HFFc6 (cell line): ENCODE measurements around the gene AZIN2. TPM values are rescaled to one million over a fixed set of nuclear protein-coding genes. Genes with fewer than 3 reads are reported as not detected.

Source experiments
- DNase-seq: peaks from one replicate; pipeline ENCODE4 v3.0.0-alpha.2; 2018
- H3K27ac Mint-ChIP-seq: 2 replicates; pipeline ENCODE4 v1.8.0; 2020; ENCODE audit warnings: mild to moderate bottlenecking, mixed read lengths
- H3K27me3 Mint-ChIP-seq: 2 replicates; pipeline ENCODE4 v1.8.0; 2021; ENCODE audit warnings: mild to moderate bottlenecking, moderate library complexity, mixed read lengths; ENCODE audit not compliant: insufficient read depth
- H3K36me3 Mint-ChIP-seq: 2 replicates; pipeline ENCODE4 v1.8.0; 2021; ENCODE audit warnings: low read depth, mixed read lengths
- H3K4me1 Mint-ChIP-seq: 2 replicates; pipeline ENCODE4 v1.8.0; 2020; ENCODE audit warnings: low read depth, mixed read lengths
- H3K4me3 Mint-ChIP-seq: 2 replicates; pipeline ENCODE4 v1.8.0; 2020; ENCODE audit warnings: mild to moderate bottlenecking, moderate library complexity, mixed read lengths
- H3K9me3 Mint-ChIP-seq: 2 replicates; pipeline ENCODE4 v1.8.0; 2020; ENCODE audit warnings: mild to moderate bottlenecking, mixed read lengths
- total RNA-seq, 6 experiments: library from RNA; stranded (reverse); fragmentation: NEBNext Ultra II Directional; extraction: Animal tissue kit (Norgen Biotek cat#: 25700); gene quantifications; 2 replicates in 1 of 6; 3 replicates in 5 of 6; pipeline ENCODE4 v1.2.3, GENCODE V29; 2021
- TF ChIP-seq, protein P1 (sequence below): fragments of 200-600 bp; sonication (generic); IDR thresholded peaks from 2 replicates; pipeline ENCODE4 v1.5.0; 2021; ENCODE audit warnings: antibody characterized with exemption, mild to moderate bottlenecking

Gene AZIN2
- total RNA-seq, 6 experiments from 2014 or later = 2.4 to 3.7 (median 3.1) TPM

DNA sequence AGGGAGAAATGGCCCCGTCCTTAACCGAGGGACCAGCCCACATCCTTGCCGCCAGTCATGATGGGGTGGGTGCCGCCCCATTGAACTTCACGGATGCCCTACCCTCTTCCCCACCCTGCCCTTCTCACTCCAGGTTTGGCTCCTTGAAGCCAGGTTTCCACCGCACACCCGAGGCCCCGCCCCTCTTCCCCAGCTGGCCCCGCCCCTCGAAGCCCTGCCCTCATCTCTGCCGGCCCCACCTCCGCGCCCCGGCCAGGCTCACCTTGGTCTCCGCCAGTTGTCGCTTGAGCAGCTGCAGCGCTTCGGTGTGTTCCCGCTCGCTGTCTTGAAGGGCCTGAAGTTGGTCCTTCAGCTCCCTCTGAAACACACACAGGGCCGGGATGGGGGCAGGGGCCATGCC is 84.3 kb downstream of the AZIN2 start:
- Mint-ChIP-seq H3K36me3 (peaks cover 16% of the 10 kb centered on the region), H3K27ac (no peak overlapping the region), H3K9me3 (peaks cover 5% of the 10 kb centered on the region), H3K4me3 (no peak overlapping the region), H3K27me3 (no peaks in the 10 kb centered on the region; the same call in 1 of the 2 replicates), H3K4me1 (peaks cover 51% of the 10 kb centered on the region)
- TF ChIP-seq, protein P1, sequence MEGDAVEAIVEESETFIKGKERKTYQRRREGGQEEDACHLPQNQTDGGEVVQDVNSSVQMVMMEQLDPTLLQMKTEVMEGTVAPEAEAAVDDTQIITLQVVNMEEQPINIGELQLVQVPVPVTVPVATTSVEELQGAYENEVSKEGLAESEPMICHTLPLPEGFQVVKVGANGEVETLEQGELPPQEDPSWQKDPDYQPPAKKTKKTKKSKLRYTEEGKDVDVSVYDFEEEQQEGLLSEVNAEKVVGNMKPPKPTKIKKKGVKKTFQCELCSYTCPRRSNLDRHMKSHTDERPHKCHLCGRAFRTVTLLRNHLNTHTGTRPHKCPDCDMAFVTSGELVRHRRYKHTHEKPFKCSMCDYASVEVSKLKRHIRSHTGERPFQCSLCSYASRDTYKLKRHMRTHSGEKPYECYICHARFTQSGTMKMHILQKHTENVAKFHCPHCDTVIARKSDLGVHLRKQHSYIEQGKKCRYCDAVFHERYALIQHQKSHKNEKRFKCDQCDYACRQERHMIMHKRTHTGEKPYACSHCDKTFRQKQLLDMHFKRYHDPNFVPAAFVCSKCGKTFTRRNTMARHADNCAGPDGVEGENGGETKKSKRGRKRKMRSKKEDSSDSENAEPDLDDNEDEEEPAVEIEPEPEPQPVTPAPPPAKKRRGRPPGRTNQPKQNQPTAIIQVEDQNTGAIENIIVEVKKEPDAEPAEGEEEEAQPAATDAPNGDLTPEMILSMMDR = no peak
- no peak for DNase-seq

DNA sequence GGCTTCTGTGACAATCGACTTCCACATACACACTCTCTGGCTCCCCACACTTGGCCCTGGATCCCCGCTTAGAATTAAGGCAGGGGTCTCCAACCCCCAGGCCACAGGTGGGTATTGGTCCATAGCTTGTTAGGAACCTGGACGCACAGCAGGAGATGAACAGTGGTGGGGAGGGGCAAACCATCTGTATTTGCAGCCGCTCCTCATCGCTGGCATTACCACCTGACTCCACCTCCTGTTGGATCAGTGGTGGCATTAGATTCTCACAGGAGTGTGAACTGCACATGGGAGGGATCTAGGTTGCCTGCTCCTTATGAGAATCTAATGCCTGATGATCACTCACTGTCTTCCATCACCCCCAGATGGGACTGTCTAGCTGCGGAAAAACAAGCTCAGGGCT is 84.9 kb downstream of the AZIN2 start:
- H3K9me3 Mint-ChIP-seq = peaks cover 5% of the 10 kb centered on the region
- no peaks in the 10 kb centered on the region; the same call in 1 of the 2 replicates for H3K27me3 Mint-ChIP-seq
- TF ChIP-seq, protein P1 = no peak
- peaks cover 16% of the 10 kb centered on the region for H3K36me3 Mint-ChIP-seq
- H3K4me1 Mint-ChIP-seq = peaks cover 57% of the 10 kb centered on the region
- no peak for DNase-seq
- H3K27ac Mint-ChIP-seq = no peak overlapping the region
- H3K4me3 Mint-ChIP-seq = no peak overlapping the region

DNA sequence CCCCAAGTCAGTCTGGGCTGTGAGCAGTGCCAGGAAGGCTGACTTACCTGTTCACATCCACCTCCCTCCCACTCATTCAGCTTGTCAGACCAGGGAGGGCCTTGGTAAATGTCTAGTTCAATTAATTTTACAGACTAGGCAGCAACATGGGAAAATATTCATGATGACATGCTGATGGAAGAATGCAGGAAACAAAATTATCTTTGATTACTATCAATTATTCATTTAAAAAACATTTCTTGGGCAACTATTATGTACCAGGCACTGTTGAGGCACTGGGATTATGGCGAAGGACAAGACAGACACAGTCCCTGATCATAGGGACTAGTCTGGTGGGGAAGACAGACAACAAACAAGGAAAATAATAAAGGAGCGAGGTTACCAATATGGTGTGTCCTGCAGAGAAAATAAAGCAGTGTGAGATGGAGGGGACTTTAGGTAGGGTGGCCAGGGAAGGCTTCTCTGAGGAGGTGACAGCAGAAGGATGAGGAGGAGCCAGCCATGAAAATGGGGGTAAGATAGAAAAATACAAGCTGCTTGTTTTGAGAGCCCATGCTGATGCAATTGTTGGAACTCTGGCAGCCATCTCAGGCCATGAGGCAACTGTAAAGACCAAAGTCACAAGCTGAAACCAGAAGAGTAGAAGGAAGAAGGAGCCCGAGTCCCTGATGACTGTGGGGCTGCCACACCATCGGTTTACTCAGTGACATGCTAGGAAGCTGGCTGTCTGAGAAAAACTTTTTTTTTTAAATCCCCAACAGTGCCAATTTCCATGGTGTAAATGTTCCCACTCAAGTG is 86.9 kb downstream of the AZIN2 start:
- H3K4me1 Mint-ChIP-seq = peaks cover 59% of the 10 kb centered on the region

DNA sequence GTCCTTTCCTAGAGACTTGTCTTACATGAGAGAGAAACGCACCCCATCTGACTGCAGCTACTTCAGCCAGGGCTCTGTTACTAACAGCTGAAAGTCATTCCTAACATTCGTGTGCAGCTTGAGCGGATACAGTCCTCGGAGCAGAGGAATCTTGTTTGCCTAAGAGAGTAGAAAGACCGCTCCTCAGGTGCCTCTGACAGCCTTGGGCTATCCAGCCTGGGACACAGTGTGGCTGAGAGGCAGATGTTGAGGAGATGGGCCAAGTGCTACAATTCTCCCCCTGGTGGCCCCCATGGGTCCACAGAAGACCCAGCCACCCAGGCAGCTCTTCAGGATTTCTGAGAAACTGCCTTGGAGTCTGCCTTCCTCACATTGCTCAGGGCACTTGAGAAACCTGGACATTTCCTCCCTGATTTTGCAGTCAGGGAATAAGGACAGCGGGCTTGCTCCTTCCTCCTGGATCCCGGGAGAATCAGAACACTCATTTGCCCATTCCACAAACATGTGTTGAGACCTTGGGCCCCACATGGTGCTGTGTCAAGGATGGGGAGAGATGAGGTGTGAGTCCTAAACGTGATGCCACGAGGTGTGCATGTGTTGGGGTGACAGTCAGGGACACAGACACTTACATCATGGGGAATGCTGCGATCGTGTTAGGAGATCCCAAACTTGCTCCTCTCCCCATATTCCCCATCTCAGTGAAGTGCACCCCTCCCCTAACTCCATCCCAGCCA is 87.8 kb downstream of the AZIN2 start:
- DNase-seq = no peak
- Mint-ChIP-seq H3K4me3 (no peak overlapping the region; the same call in 1 of the 2 replicates), H3K27me3 (peaks cover 2% of the 10 kb centered on the region), H3K4me1 (peaks cover 51% of the 10 kb centered on the region), H3K9me3 (peaks cover 5% of the 10 kb centered on the region), H3K36me3 (peaks cover 13% of the 10 kb centered on the region), H3K27ac (peak overlapping the region; percentile 31; the same call in 1 of the 2 replicates)
- TF ChIP-seq, protein P1 = 0 out of 2 replicates have a peak, but pooled peaks have one; percentile 5

More for the DNA sequence above, 86.9 kb downstream of the AZIN2 start:
- H3K27ac Mint-ChIP-seq = peak overlapping the region; percentile 52; the same call in 1 of the 2 replicates
- H3K4me3 Mint-ChIP-seq = 0 out of 2 replicates have a peak overlapping the region, but pooled peaks have one; percentile 3
- H3K36me3 Mint-ChIP-seq = peaks cover 16% of the 10 kb centered on the region
- H3K9me3 Mint-ChIP-seq = peaks cover 5% of the 10 kb centered on the region
- H3K27me3 Mint-ChIP-seq = peaks cover 2% of the 10 kb centered on the region
- TF ChIP-seq, protein P1 = no peak
- no peak for DNase-seq

DNA sequence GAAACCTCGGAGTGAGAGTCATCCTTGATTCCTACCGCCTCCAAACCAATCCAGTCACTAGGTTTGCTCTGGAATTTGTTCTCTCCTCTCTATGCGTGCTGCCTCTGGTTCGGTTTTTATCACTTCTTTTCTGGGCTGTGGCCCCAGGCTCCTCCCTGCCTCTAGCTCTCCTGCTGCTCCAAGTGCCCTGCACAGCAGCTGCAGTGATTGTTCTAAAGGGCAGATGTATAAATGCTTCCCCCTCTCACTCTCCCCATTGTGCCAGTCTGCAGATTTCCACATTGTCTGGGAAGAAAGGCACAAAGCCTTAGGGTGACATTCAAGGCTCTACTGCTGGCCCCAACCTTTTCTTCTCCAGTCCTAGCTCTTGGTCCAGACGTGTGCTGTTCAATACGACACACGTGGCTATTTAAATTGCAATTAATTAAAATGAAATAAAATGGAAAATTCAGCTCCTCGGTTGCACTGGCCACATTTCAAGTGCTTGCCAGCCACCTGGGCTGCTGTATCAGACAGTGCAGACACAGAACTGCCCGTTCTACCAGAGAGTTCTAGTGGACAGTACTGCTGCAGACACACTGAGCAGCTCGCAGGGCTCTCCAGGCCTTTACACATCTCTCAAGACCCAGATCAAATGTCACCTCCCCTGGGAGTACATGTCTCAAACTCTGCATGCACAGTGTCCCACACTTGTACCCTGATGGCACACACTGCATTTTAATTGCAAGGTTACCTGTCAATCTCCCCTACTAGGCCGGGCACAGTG is 88.5 kb downstream of the AZIN2 start:
- no peak overlapping the region; the same call in 1 of the 2 replicates for H3K4me3 Mint-ChIP-seq
- peak; percentile 34 for DNase-seq

More for the DNA sequence above, 88.5 kb downstream of the AZIN2 start:
- Mint-ChIP-seq H3K4me1 (peaks cover 44% of the 10 kb centered on the region), H3K27ac (peak overlapping the region; percentile 31), H3K36me3 (peaks cover 11% of the 10 kb centered on the region), H3K27me3 (peaks cover 2% of the 10 kb centered on the region), H3K9me3 (peaks cover 5% of the 10 kb centered on the region)
- TF ChIP-seq, protein P1 = no peak
